Stimulated activated CD4-positive, alpha-beta T cell treated with anti-CD3 and anti-CD28 coated beads, Interleukin-2, amount 100 ng/mL, for 4 hours (primary cell): ENCODE data around the gene NFATC4.

ENCODE experiments used
- DNase-seq: peaks from one replicate; pipeline ENCODE4 v3.0.0-alpha.2; 2020; ENCODE audit warnings: low read depth

The NFATC4 gene

GRCh38 chr14:24389226-24389848 lies 21.4 kb downstream of the NFATC4 start:
- DNase-seq: no peak

- no peak for DNase-seq
Measured at GRCh38 chr14:24390701-24391468, 22.9 kb downstream of the NFATC4 start.

- DNase-seq: no peak
Measured at GRCh38 chr14:24392325-24393091, 24.5 kb downstream of the NFATC4 start.

- DNase-seq: no peak
Measured at GRCh38 chr14:24394275-24394674, 26.3 kb downstream of the NFATC4 start.

- no peak for DNase-seq
Measured at GRCh38 chr14:24395609-24396582, 27.9 kb downstream of the NFATC4 start.

GRCh38 chr14:24397639-24398292 lies 29.8 kb downstream of the NFATC4 start:
- no peak for DNase-seq

DNA sequence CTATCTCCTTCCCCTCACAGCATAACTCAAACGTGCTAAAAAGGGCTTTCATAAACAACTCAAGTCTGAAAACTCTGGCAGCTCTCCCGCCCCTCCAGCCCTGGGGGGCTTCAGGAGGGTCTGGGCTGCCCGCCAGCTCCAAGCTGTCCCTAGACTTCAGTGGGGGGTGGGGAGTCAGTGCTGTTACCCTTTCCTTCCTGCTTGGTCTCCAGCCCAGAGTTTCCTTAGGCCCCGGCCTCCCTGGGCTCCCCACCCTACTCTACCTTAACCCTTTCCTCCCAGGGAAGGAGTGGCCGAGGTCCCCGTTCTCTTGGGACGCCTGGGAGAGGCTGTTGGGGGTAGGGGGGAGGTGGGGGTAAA lies 30.3 kb downstream of the NFATC4 start:
- no peak for DNase-seq

- no peak for DNase-seq
Measured at GRCh38 chr14:24398653-24399446, 30.9 kb downstream of the NFATC4 start, which contains the start of gene NYNRIN. Gene NYNRIN, plus strand, starts transcription at chr14:24399003. Its CDS starts 244 bp downstream, at chr14:24399247.

DNA sequence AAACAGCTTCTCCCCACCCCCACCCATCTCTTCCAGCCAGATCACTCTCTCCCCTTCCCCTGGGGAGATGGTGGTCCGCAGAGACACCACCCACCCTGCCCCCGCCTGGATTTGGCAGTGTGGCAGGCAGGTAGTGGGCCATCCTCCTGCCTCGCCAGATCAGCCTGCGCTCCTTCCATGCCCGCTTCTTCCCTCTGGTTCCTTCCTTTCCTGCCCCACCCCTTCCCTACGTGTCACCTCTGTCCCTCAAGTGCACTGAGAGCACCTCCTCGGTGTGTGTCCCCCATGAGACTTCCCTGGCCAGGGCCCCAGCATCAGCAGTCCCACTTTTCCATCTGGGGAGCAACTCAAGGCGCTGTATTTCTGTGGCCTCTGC lies 31.5 kb downstream of the NFATC4 start:
- no peak for DNase-seq

GRCh38 chr14:24399999-24400718 lies 32.2 kb downstream of the NFATC4 start:
- DNase-seq: no peak

DNA sequence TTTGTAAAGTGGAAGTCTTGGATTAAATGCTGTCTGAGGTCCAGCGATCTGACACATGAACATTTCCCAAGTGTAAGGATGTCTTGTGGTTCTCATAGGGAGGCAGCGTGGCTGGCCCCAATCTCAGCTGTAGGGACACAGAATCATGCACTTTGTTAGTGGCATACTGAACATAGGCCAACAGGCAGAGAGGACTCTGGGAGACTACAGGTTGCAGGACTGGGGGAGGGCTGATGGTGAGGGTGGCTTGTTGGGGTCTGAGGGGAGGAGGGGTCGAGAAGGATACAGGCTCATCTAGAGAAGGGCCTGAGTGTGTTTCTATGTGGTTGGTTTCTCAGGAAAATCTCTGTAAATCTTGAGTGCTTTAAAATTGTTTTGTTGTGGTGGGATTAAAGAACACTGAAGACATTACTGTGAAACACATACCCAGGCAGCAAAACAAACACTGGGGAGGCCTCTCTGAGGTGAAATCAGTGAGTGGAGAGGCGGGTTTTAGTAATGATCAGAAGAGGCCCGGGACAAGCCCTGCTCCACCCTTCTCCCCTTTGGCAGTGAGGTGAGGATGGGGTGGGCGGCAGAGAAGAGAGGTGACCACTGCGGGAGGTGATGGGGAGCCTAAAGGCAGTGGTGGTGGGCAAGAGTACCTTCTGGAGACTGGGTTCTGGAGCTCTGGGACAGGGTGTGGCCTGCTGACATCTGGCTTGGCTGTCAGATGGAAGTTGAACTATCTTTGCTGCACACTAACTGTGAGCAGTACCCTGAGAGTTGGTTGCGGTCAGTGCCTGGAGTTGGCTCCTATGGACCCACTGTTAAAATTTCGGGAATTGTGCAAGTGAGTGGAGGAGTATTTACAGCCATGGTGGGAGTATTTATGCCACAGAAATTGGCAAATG lies 34.1 kb downstream of the NFATC4 start:
- DNase-seq: no peak

- DNase-seq: no peak
Measured at GRCh38 chr14:24403294-24403998, 35.5 kb downstream of the NFATC4 start.

GRCh38 chr14:24404814-24405213 lies 36.8 kb downstream of the NFATC4 start:
- DNase-seq: no peak

DNA sequence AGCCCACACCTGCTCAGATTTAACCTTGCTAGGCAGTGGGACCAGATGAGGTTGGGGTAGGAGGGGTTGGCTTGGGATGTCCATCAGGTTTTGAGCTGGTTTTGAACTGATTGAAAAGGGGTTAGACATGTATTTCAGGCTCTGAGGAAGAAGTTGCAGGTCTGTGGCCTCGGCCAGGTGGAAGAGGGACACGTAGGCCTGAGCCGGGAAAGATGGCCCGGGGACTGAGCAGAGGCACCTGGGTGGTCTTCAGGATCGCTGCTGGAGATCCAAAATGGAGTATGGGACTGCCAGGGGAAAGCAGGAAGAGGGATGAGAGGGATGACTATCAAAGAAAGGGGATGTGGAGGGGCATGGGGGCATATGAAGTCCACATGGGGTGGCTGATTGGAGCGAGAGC lies 38.4 kb downstream of the NFATC4 start:
- no peak for DNase-seq

DNA sequence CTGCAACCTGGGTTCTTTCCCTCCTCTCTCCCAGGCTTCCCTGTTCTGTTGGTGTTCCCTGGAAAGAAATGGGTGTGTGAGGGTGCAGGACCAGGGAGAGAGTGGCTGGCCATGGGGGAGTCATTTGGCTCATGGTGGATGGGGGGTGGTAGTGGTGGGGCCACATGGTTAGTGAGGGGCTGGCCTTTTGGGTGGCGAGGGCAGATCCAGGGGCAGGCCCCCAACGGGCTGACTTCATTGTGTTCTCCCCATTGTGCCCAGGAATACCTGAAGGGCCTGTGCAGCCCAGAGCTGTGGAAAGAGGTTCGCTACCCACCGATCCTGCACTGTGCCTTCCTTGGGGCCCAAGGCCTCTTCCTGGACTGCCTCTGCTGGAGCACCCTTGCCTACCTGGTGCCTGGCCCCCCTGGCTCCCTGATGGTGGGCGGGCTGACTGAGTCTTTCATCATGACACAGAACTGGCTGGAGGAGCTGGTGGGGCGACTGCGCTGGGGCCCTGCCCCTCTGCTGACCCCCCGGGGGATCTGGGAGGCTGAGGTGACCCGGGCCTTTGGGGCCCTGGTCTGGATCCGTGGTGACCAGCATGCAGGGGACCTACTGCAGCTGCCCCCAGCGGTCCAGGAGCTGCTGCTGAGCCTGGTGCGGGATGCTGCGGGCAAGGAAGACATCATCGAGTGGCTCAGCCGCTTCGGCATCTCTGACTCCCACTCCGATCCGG lies 39.8 kb downstream of the NFATC4 start:
- DNase-seq: no peak

- DNase-seq: no peak
Measured at GRCh38 chr14:24408764-24409163, 40.8 kb downstream of the NFATC4 start.

DNA sequence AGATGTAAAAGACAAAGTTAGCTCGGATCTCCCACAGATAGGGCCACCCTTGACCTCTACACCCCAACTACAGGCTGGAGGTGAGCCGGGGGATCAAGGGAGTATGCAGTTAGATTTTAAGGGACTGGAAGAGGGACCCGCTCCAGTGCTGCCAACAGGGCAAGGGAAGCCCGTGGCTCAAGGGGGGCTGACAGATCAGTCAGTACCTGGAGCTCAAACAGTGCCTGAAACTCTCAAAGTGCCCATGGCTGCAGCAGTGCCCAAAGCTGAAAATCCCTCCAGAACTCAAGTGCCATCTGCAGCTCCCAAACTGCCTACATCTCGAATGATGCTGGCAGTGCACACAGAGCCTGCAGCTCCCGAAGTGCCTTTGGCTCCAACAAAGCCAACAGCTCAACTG lies 41.2 kb downstream of the NFATC4 start:
- DNase-seq: no peak
